Glutamatergic neuron (in vitro differentiated cells): ENCODE data around the gene GJD2. TPM values are rescaled to one million over a fixed set of nuclear protein-coding genes. Genes with fewer than 3 reads are reported as not detected.

Experiments
- DNase-seq: peaks from one replicate; pipeline ENCODE4 v3.0.0; 2022
- H3K27ac Mint-ChIP-seq: one replicate; pipeline ENCODE4 v1.8.0; 2020; ENCODE audit warnings: mild to moderate bottlenecking, mixed read lengths, inconsistent platforms; ENCODE audit not compliant: unreplicated experiment
- H3K27me3 Mint-ChIP-seq: one replicate; pipeline ENCODE4 v1.8.0; 2020; ENCODE audit warnings: mild to moderate bottlenecking, moderate library complexity, mixed read lengths, inconsistent platforms; ENCODE audit not compliant: unreplicated experiment
- H3K36me3 Mint-ChIP-seq: one replicate; pipeline ENCODE4 v1.8.0; 2020; ENCODE audit warnings: mild to moderate bottlenecking, mixed read lengths, inconsistent platforms; ENCODE audit not compliant: unreplicated experiment
- H3K4me1 Mint-ChIP-seq: one replicate; pipeline ENCODE4 v1.8.0; 2020; ENCODE audit warnings: mild to moderate bottlenecking, low read depth, mixed read lengths, inconsistent platforms; ENCODE audit not compliant: unreplicated experiment
- H3K4me3 Mint-ChIP-seq: one replicate; pipeline ENCODE4 v1.8.0; 2020; ENCODE audit warnings: mild to moderate bottlenecking, mixed read lengths, inconsistent platforms; ENCODE audit not compliant: unreplicated experiment
- H3K9me3 Mint-ChIP-seq: one replicate; pipeline ENCODE4 v1.8.0; 2020; ENCODE audit warnings: mild to moderate bottlenecking, moderate library complexity, mixed read lengths, inconsistent platforms; ENCODE audit not compliant: unreplicated experiment
- CTCF ChIP-seq: fragments of 200-600 bp; sonication (generic); IDR thresholded peaks from one replicate; pipeline ENCODE4 v1.5.0; 2021; ENCODE audit not compliant: partially characterized antibody, unreplicated experiment
- total RNA-seq: library from RNA; stranded (reverse); fragmentation: NEBNext Ultra II Directional; extraction: Animal tissue kit (Norgen Biotek cat#: 25700); gene quantifications from one replicate; pipeline ENCODE4 v1.2.1, GENCODE V29; 2021; ENCODE audit not compliant: unreplicated experiment

GJD2 gene
- total RNA-seq, 1 donor from 2014 or later: 3.3 TPM

GRCh38 chr15:34719695-34720094 lies 35.1 kb downstream of the GJD2 start:
- Mint-ChIP-seq H3K36me3 (no peaks in the 10 kb centered on the region), H3K27ac (no peak overlapping the region), H3K9me3 (peaks cover 7% of the 10 kb centered on the region), H3K4me3 (no peak overlapping the region), H3K4me1 (peaks cover 27% of the 10 kb centered on the region), H3K27me3 (peaks cover 2% of the 10 kb centered on the region)
- no peak for DNase-seq
- no peak for TF ChIP-seq CTCF

GRCh38 chr15:34718681-34719665 lies 35.8 kb downstream of the GJD2 start:
- no peak for TF ChIP-seq CTCF
- Mint-ChIP-seq H3K4me3 (no peak overlapping the region), H3K36me3 (no peaks in the 10 kb centered on the region), H3K27me3 (peaks cover 2% of the 10 kb centered on the region), H3K4me1 (peaks cover 27% of the 10 kb centered on the region), H3K27ac (no peak overlapping the region), H3K9me3 (peaks cover 7% of the 10 kb centered on the region)
- DNase-seq: no peak

- no peaks in the 10 kb centered on the region for H3K36me3 Mint-ChIP-seq
- peaks cover 20% of the 10 kb centered on the region for H3K4me1 Mint-ChIP-seq
- TF ChIP-seq CTCF: no peak
- no peak overlapping the region for H3K27ac Mint-ChIP-seq
- peaks cover 2% of the 10 kb centered on the region for H3K27me3 Mint-ChIP-seq
- H3K4me3 Mint-ChIP-seq: no peak overlapping the region
- H3K9me3 Mint-ChIP-seq: peaks cover 7% of the 10 kb centered on the region
- DNase-seq: no peak
Measured at GRCh38 chr15:34717729-34718128, 37.1 kb downstream of the GJD2 start.

- Mint-ChIP-seq H3K27ac (no peak overlapping the region), H3K9me3 (no peaks in the 10 kb centered on the region), H3K27me3 (peaks cover 2% of the 10 kb centered on the region), H3K36me3 (no peaks in the 10 kb centered on the region), H3K4me3 (no peak overlapping the region), H3K4me1 (peaks cover 11% of the 10 kb centered on the region)
- no peak for TF ChIP-seq CTCF
- DNase-seq: no peak
Measured at GRCh38 chr15:34716111-34716510, 38.7 kb downstream of the GJD2 start.

GRCh38 chr15:34714476-34715121 lies 40.2 kb downstream of the GJD2 start:
- Mint-ChIP-seq H3K27ac (no peak overlapping the region), H3K9me3 (no peaks in the 10 kb centered on the region), H3K4me1 (peaks cover 4% of the 10 kb centered on the region), H3K4me3 (no peak overlapping the region), H3K27me3 (no peaks in the 10 kb centered on the region), H3K36me3 (no peaks in the 10 kb centered on the region)
- no peak for DNase-seq
- TF ChIP-seq CTCF: no peak
